Stimulated activated CD4-positive, alpha-beta T cell treated with anti-CD3 and anti-CD28 coated beads, Interleukin-12 subunit alpha, Interleukin-12 subunit beta, amount 100 ng/mL, for 4 hours (primary cell): ENCODE data around the gene UBAP2L.
A peak's percentile ranks its signal among the peaks of the same experiment; 100 is the strongest.
"Not testable (repeated sequence)": the region's sequence is repeated elsewhere in the genome, so short reads cannot be mapped to it uniquely, and the experiment has no call there.

Experiments
- DNase-seq: peaks from one replicate; pipeline ENCODE4 v3.0.0-alpha.2; 2020

The UBAP2L gene

DNA sequence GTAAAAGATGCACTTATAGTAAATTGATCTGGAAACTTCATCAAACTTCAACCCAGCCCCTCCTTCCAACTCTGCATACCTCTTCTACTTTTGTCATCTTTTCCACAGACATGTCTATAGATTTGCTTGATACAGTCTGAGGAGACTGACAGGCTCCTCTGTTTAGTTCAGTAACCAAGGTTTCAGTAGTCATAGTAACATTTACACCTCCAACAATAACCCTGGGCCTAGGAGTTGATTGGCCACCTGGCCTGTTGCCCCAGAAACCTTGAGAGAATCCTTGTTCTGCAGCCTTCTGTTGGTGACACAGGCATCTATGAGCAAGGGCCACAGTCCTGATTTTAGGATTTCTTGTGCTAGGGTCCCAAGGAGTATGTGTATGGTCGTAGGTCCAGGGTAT, 14.6 kb upstream of the UBAP2L start, which contains the start of gene CFAP141:
Gene CFAP141, minus strand, starts transcription at position 138 of the 400 bp plus-strand sequence. Its CDS starts 26 bp downstream, at position 112.
- no peak for DNase-seq

GRCh38 chr1:154207262-154207661, 13.5 kb upstream of the UBAP2L start:
- DNase-seq, result no peak

GRCh38 chr1:154208677-154209388, 11.9 kb upstream of the UBAP2L start:
- no peak for DNase-seq

DNA sequence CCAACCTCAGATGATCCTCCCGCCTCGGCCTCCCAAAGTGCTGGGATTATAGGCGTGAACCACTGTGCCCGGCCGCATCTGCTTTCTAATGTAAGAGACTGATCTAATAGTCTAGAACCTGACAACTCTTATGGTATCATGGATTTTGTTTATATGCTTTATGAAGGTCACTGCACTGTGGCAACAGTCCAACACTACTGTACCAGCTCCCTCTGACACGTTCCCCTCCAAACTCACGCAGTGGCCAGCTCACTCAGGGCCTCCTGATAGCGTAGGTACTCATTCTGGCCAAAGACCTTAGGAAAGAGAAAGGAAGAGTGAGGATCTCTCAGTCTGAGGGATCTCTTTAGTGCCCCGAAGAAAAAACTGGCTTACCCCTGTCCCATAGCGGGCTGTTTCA, 8.7 kb upstream of the UBAP2L start:
- DNase-seq, result no peak

DNA sequence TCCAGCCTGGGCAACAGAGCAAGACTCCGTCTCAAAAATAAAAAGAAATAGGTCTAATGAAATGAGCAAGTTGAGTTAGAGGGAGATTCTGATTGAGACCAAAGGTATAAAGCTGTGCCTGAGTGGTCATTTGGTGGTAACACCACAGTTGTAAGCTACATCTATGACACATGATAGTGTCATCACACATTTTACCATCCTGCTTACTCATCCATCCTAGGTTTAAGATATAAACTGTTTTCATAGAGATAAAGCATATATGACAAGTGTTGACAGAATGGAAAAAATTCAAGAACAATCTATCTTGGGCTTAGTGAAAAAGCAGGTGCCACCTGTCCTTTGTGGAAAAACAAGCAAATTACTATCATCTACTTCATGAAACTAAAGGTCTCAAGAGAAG, 7.5 kb upstream of the UBAP2L start:
- no peak for DNase-seq

DNA sequence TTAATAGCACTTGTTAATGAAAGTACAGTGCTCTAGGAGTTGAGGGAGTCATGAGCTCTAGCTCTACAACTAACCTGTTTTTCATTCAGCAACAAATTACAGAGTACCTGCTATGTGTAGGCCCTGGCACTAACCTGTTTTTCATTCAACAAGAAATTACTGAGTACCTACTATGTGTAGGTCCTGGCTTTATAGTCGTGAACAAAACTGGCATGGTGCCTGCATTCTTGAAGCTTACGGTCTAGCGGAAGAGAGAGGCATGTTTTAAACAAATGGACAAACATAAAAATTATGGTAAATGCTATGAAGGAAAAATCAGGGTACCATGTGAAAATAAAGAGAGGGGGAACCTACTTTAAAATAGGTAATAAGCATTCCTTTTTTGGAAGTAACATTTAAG, 2.2 kb upstream of the UBAP2L start:
- no peak for DNase-seq

GRCh38 chr1:154219541-154219940, 1.2 kb upstream of the UBAP2L start:
- no peak for DNase-seq

DNA sequence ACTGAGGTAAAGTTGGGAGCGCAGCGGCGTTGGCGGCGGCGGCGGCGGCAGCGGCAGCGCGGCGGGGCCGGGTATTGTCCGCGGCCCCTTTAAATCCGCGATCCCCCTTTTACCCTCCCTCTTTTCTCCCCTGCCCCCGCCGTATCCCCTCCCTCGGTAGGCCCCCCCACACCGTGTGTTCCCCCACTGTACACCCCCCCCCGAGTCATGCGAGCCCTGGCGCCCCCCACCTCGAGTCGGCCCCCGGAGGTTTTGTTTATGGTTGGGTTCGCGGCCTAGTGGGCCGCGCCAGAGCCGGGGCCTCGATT, 169 bp downstream of the UBAP2L start:
- DNase-seq, result no peak

DNA sequence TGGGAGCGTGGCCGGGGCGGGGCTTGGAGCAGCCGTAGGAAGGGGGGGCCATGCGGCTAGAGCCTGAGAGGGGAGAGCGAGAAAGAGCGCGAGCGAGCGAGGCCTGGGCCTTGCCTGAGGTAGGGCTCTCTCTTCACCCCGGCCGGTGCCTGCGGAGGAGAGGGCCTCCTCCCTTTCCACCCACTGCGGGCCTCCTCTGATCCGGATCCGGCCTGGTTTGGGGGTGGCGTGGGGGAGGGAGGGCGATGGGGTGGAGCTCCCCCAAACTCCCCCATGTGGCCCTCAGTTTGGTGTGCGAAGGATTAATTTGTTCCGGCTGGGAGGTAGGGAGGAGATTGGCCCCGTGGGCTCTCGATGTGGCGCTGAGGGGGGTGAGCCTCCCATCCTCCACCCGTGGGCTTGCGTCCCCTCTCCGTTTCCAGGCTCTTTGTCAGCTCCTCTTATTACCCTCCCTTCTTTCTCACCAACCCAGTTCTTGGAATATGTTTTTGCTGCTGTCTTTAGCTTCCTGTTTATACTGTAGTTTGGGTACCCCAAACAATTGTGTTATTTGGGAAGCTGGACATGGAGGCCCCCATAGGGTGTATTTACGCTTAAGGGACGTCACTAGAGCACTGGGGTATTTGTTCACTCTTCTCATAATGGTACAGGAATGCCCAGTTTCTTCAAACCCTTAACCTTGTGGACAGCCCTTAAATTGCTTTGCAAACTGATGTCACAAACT, 685 bp downstream of the UBAP2L start:
- peak; percentile 64 for DNase-seq

- no peak for DNase-seq
Observed at GRCh38 chr1:154222518-154222917, 1.8 kb downstream of the UBAP2L start.

DNA sequence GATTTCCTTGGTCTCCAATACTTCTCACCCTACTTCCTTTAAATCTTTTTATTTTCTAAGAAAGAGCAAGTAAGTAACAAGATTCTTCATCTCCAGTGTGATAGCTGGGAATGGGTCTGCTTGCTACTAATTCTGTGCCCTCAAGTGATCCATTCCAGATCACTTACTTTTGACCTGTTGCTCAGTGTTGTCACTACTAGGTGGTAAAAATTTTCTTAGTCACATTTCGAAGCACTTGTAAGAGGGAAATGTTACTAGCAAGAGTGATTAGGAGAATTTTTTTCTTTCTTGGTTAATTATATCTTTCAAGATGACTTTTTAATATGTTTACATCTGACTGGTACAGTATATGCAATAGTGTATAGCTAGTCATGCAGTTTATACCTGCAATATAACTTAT, 2.2 kb downstream of the UBAP2L start:
- no peak for DNase-seq

DNA sequence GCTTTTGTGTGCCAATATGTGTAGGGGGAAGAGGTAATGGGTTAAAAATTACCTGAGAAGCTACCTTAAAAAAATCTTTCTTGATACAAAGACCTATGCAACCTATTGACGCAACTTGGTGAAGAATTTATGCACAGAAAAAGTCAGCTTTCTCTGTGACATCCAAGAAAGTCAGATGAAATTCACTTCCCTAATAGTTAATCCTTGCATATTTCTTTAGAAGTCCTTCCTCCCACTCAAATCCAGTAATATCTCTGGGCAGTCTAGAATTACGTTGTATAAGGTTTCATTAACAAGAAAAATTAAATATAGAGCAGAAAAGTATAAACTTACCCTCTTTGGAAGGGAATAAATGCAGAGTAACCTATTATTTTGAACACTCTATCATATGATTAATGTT, 2.9 kb downstream of the UBAP2L start:
- DNase-seq, result no peak

GRCh38 chr1:154225370-154225769, 4.6 kb downstream of the UBAP2L start:
- DNase-seq, result no peak

GRCh38 chr1:154231112-154231511, 10.4 kb downstream of the UBAP2L start:
- DNase-seq, result not testable (repeated sequence)

DNA sequence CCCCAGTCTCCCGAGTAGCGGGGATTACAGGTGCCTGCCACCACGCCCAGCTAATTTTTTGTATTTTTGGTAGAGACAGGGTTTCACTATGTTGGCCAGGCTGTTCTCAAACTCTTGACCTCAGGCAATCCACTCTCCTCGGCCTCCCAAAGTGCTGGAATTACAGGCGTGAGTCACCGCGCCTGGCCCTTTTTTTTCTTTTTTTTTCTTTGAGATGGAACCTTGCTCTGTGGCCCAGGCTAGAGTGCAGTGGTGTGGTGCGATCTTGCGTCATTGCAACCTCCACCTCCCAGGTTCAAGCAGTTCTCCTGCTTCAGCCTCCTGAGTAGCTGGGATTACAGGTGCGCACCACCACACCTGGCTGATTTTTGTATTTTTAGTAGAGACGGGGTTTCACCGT, 12.4 kb downstream of the UBAP2L start:
- not testable (repeated sequence) for DNase-seq

- DNase-seq, result no peak
Observed at GRCh38 chr1:154236855-154237254, 16.1 kb downstream of the UBAP2L start.

DNA sequence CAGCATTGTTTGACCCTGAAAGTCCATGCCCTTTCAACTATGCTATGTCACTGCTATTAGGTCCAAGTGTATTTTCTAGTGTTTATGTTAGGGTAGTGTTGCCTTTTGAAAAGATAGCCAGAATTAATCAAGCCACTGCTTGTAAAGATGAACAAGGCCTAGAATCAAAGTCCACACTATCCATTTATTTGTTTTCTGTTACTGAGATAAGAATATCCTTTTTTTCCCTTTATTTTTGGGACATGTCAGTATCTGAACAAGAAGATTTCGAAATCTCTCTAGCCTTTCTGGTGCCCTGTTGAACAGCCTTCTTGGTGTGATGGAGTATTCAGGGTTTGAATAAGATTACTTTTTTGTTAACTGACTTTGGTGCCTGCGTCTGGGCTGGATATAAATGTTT, 16.7 kb downstream of the UBAP2L start:
- DNase-seq, result no peak

- no peak for DNase-seq
Observed at GRCh38 chr1:154237880-154238506, 17.2 kb downstream of the UBAP2L start.

DNA sequence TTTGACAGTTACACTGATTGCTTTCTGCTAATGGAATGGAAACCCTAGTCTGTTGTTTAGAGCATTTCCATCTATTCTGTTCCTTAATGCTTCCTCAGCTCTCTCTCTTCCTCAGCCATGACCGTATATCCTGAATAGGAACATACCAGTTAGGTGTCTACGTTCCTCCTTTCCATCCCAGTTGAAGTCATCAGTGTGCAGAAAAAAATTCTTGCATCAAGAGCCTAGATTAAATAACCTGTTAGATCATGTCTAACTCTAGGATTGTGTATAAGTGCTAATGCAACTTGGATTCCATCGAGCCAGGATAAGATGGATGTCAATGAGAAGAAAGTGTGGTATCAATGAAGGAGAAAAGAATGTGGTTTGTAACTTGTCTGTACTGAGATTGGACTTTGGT, 18.7 kb downstream of the UBAP2L start:
- no peak for DNase-seq

DNA sequence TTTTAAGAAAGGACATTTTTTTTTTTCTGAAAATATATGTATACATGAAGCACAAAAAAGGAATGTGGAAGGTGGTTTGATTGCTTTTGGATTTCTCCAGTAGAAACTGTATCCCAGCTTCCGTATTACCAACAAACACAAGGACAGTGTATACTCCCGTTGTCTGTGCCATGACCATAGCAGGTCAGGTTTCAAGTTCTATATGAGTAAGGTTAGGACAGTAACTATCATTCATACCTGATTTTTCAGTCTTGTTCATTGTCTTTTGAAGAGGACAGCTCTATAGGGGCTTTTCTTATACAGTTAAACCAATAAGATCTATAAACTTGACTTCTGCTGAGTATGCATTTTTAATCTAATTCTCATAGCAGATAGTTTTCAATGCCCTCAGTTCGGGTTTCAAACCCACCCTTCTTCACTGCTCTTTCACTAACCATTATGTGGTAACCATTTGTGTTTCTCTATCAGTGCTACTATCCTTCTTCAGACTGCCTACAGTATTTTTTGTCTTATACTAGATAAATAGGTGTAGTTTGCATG, 19.6 kb downstream of the UBAP2L start:
- DNase-seq, result no peak

DNA sequence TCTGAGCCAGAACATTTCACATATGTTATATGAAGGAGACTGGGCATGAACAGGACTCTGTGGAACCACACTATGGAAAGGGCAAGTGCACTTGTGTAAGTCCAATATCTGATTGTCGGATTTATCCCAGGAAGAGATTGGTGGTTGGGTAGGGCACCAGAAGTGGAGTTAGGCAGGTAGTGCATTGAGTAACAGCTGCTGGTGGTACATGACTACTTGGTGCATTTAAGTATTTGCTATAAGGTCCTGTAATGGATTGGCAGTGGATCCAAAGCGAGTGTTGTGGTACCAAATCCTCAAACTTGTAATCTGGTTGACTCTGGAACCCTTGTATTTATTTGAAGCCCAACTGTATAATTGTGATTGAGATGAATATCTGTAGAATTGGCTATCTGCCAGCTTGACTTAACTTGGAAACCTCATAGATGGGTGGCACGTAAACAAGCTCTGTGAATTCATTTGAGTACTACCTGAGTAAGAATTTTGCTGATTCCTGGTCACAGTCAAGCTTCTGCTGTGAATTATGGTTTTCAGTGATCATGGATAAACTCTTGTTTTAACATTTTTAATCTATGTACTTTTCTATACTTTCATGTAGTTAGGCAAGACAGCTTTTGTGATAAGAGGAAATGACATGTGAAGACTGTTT, 21.1 kb downstream of the UBAP2L start:
- no peak for DNase-seq

GRCh38 chr1:154253671-154254070, 32.9 kb downstream of the UBAP2L start:
- no peak for DNase-seq

- DNase-seq, result no peak
Observed at GRCh38 chr1:154256686-154257085, 35.9 kb downstream of the UBAP2L start.
